SK-N-SH treated with all-trans-retinoic acid at 6 μM for 48 hours (cell line): ENCODE measurements around the gene PSMD10.

Experiments used
- ATAC-seq: fragments of 200-7000 bp; cut with Tn5 transposase; 3 replicates; pipeline ENCODE4 v1.9.1; 2020; ENCODE audit warnings: mild to moderate bottlenecking, moderate library complexity
- ARNTL ChIP-seq: fragments of 450-650 bp; formaldehyde crosslinking; IDR thresholded peaks from 2 replicates; pipeline ENCODE4 v1.5.0; 2020; ENCODE audit warnings: low read depth, mild to moderate bottlenecking, moderate library complexity, borderline replicate concordance
- BACH2 ChIP-seq: fragments of 250-450 bp; sonication (Bioruptor Pico); IDR thresholded peaks from 2 replicates; pipeline ENCODE4 v1.9.0; 2021; ENCODE audit warnings: mild to moderate bottlenecking, borderline replicate concordance
- CSDC2 ChIP-seq: fragments of 250-450 bp; sonication (Bioruptor Pico); IDR thresholded peaks from 2 replicates; pipeline ENCODE4 v1.5.0; 2020; ENCODE audit warnings: mild to moderate bottlenecking, moderate library complexity
- ESRRG ChIP-seq: fragments of 250-450 bp; sonication (Bioruptor Pico); IDR thresholded peaks from 2 replicates; pipeline ENCODE4 v1.6.1; 2021; ENCODE audit warnings: mild to moderate bottlenecking
- GLIS3 ChIP-seq: fragments of 250-450 bp; sonication (Bioruptor Pico); IDR thresholded peaks from 2 replicates; pipeline ENCODE4 v1.5.0; 2020; ENCODE audit warnings: mild to moderate bottlenecking, moderate library complexity
- RARB ChIP-seq: fragments of 250-450 bp; sonication (Bioruptor Pico); IDR thresholded peaks from 2 replicates; pipeline ENCODE4 v1.8.0; 2021; ENCODE audit warnings: mild to moderate bottlenecking, moderate library complexity
- SNAI2 ChIP-seq: fragments of 250-450 bp; sonication (Bioruptor Pico); IDR thresholded peaks from 2 replicates; pipeline ENCODE4 v1.5.0; 2020; ENCODE audit warnings: mild to moderate bottlenecking, moderate library complexity
- TCF4 ChIP-seq: fragments of 250-450 bp; sonication (Bioruptor Pico); IDR thresholded peaks from 2 replicates; pipeline ENCODE4 v1.8.0; 2021; ENCODE audit warnings: mild to moderate bottlenecking, moderate library complexity, borderline replicate concordance
- TOX ChIP-seq: fragments of 250-450 bp; sonication (Bioruptor Pico); IDR thresholded peaks from 2 replicates; pipeline ENCODE4 v1.8.0; 2021; ENCODE audit warnings: mild to moderate bottlenecking, moderate library complexity, borderline replicate concordance
- ZC3H10 ChIP-seq: fragments of 250-450 bp; sonication (Bioruptor Pico); IDR thresholded peaks from 2 replicates; pipeline ENCODE4 v1.5.1; 2021; ENCODE audit warnings: mild to moderate bottlenecking, moderate library complexity
- ZFP30 ChIP-seq: fragments of 450-650 bp; formaldehyde crosslinking; IDR thresholded peaks from 2 replicates; pipeline ENCODE4 v1.5.0; 2022; ENCODE audit warnings: mild to moderate bottlenecking, moderate library complexity
- ZNF565 ChIP-seq: fragments of 450-650 bp; formaldehyde crosslinking; conservative IDR thresholded peaks from 2 replicates; pipeline ENCODE4 v1.5.0; 2020; ENCODE audit warnings: low read depth, mild to moderate bottlenecking, moderate library complexity
- ZNF70 ChIP-seq: fragments of 450-650 bp; formaldehyde crosslinking; IDR thresholded peaks from 2 replicates; pipeline ENCODE4 v1.5.0; 2020; ENCODE audit warnings: mild to moderate bottlenecking, moderate library complexity
- ZNF8 ChIP-seq: fragments of 450-650 bp; formaldehyde crosslinking; IDR thresholded peaks from 2 replicates; pipeline ENCODE4 v1.5.0; 2020; ENCODE audit warnings: mild to moderate bottlenecking, moderate library complexity
- TF ChIP-seq, protein P1 (sequence below): fragments of 250-450 bp; sonication (Bioruptor Pico); IDR thresholded peaks from 2 replicates; pipeline ENCODE4 v1.8.0; 2020; ENCODE audit warnings: mild to moderate bottlenecking, moderate library complexity, borderline replicate concordance
- TF ChIP-seq, protein P2 (sequence below): fragments of 250-450 bp; sonication (Bioruptor Pico); IDR thresholded peaks from 2 replicates; pipeline ENCODE4 v1.8.0; 2021; ENCODE audit warnings: low read depth, mild to moderate bottlenecking, moderate library complexity, borderline replicate concordance
- TF ChIP-seq, protein P3 (sequence below): fragments of 250-450 bp; sonication (Bioruptor Pico); IDR thresholded peaks from 2 replicates; pipeline ENCODE4 v1.5.1; 2021; ENCODE audit warnings: mild to moderate bottlenecking, moderate library complexity
- TF ChIP-seq, protein P4 (sequence below): fragments of 250-450 bp; sonication (Bioruptor Pico); IDR thresholded peaks from 2 replicates; pipeline ENCODE4 v1.5.0; 2020; ENCODE audit warnings: mild to moderate bottlenecking, moderate library complexity

The PSMD10 gene

DNA sequence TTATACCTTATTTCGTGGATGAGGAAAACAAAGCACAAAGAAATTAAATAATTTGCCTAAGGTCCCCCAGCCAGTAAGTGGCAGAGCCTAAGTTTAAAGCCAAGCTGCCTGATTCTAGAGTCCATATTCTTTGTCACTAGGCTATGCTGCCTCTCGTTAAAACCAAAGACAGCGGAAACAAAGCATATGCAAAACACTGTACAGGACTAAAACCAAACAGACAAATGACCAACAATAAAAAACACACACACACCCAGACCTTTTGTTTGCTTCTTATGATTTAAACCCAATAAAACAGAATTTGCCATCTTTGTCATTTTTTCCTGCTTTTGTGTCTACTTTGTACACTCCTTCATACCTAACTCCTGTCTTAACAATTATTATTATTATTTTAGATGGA is 56.6 kb downstream of the PSMD10 start:
- ATAC-seq, result no peak
- TF ChIP-seq ZNF8 (CRISPR knock-in tag) (no peak), ZNF565 (no peak), RARB (no peak), ZFP30 (CRISPR knock-in tag) (no peak), TCF4 (no peak), ZNF70 (CRISPR knock-in tag) (no peak), CSDC2 (CRISPR knock-in tag) (no peak), TOX (CRISPR knock-in tag) (no peak), SNAI2 (no peak), GLIS3 (CRISPR knock-in tag) (no peak), ESRRG (CRISPR knock-in tag) (no peak), ZC3H10 (CRISPR knock-in tag) (no peak), BACH2 (CRISPR knock-in tag) (no peak), ARNTL (CRISPR knock-in tag) (no peak)
- TF ChIP-seq, protein P1, sequence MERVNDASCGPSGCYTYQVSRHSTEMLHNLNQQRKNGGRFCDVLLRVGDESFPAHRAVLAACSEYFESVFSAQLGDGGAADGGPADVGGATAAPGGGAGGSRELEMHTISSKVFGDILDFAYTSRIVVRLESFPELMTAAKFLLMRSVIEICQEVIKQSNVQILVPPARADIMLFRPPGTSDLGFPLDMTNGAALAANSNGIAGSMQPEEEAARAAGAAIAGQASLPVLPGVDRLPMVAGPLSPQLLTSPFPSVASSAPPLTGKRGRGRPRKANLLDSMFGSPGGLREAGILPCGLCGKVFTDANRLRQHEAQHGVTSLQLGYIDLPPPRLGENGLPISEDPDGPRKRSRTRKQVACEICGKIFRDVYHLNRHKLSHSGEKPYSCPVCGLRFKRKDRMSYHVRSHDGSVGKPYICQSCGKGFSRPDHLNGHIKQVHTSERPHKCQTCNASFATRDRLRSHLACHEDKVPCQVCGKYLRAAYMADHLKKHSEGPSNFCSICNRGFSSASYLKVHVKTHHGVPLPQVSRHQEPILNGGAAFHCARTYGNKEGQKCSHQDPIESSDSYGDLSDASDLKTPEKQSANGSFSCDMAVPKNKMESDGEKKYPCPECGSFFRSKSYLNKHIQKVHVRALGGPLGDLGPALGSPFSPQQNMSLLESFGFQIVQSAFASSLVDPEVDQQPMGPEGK, result no peak
- TF ChIP-seq, protein P2, sequence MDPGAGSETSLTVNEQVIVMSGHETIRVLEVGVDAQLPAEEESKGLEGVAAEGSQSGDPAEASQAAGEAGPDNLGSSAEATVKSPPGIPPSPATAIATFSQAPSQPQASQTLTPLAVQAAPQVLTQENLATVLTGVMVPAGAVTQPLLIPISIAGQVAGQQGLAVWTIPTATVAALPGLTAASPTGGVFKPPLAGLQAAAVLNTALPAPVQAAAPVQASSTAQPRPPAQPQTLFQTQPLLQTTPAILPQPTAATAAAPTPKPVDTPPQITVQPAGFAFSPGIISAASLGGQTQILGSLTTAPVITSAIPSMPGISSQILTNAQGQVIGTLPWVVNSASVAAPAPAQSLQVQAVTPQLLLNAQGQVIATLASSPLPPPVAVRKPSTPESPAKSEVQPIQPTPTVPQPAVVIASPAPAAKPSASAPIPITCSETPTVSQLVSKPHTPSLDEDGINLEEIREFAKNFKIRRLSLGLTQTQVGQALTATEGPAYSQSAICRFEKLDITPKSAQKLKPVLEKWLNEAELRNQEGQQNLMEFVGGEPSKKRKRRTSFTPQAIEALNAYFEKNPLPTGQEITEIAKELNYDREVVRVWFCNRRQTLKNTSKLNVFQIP (CRISPR knock-in tag), result no peak
- TF ChIP-seq, protein P3, sequence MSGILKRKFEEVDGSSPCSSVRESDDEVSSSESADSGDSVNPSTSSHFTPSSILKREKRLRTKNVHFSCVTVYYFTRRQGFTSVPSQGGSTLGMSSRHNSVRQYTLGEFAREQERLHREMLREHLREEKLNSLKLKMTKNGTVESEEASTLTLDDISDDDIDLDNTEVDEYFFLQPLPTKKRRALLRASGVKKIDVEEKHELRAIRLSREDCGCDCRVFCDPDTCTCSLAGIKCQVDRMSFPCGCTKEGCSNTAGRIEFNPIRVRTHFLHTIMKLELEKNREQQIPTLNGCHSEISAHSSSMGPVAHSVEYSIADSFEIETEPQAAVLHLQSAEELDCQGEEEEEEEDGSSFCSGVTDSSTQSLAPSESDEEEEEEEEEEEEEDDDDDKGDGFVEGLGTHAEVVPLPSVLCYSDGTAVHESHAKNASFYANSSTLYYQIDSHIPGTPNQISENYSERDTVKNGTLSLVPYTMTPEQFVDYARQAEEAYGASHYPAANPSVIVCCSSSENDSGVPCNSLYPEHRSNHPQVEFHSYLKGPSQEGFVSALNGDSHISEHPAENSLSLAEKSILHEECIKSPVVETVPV (CRISPR knock-in tag), result no peak
- TF ChIP-seq, protein P4, sequence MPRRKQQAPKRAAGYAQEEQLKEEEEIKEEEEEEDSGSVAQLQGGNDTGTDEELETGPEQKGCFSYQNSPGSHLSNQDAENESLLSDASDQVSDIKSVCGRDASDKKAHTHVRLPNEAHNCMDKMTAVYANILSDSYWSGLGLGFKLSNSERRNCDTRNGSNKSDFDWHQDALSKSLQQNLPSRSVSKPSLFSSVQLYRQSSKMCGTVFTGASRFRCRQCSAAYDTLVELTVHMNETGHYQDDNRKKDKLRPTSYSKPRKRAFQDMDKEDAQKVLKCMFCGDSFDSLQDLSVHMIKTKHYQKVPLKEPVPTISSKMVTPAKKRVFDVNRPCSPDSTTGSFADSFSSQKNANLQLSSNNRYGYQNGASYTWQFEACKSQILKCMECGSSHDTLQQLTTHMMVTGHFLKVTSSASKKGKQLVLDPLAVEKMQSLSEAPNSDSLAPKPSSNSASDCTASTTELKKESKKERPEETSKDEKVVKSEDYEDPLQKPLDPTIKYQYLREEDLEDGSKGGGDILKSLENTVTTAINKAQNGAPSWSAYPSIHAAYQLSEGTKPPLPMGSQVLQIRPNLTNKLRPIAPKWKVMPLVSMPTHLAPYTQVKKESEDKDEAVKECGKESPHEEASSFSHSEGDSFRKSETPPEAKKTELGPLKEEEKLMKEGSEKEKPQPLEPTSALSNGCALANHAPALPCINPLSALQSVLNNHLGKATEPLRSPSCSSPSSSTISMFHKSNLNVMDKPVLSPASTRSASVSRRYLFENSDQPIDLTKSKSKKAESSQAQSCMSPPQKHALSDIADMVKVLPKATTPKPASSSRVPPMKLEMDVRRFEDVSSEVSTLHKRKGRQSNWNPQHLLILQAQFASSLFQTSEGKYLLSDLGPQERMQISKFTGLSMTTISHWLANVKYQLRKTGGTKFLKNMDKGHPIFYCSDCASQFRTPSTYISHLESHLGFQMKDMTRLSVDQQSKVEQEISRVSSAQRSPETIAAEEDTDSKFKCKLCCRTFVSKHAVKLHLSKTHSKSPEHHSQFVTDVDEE, result no peak
- TF ChIP-seq, all 23 proteins: peak for 0
